HG03095 (cell line): ENCODE results near the gene OR52A5.

Experiments used
- ATAC-seq: cut with Tn5 transposase; IDR thresholded peaks from one replicate; pipeline ENCODE4 v1.9.1; 2021; ENCODE audit warnings: moderate library complexity; ENCODE audit not compliant: unreplicated experiment

OR52A5 gene

GRCh38 chr11:5117588-5117987 is 20.6 kb downstream of the OR52A5 start:
- ATAC-seq = no peak

- ATAC-seq = no peak
Measured at GRCh38 chr11:5115339-5115738, 22.8 kb downstream of the OR52A5 start.

GRCh38 chr11:5107285-5107684 is 30.9 kb downstream of the OR52A5 start:
- ATAC-seq = no peak

- no peak for ATAC-seq
Measured at GRCh38 chr11:5103066-5103465, 35.1 kb downstream of the OR52A5 start.

- no peak for ATAC-seq
Measured at GRCh38 chr11:5102246-5102645, 35.9 kb downstream of the OR52A5 start.

GRCh38 chr11:5096011-5096410 is 42.1 kb downstream of the OR52A5 start:
- no peak for ATAC-seq

GRCh38 chr11:5092821-5093585 is 45.2 kb downstream of the OR52A5 start:
- ATAC-seq = no peak

GRCh38 chr11:5090668-5091067 is 47.5 kb downstream of the OR52A5 start:
- no peak for ATAC-seq

- no peak for ATAC-seq
Measured at GRCh38 chr11:5088556-5088955, 49.6 kb downstream of the OR52A5 start.

- ATAC-seq = no peak
Measured at GRCh38 chr11:5083602-5084001, 54.6 kb downstream of the OR52A5 start.

GRCh38 chr11:5081405-5081804 is 56.8 kb downstream of the OR52A5 start:
- no peak for ATAC-seq
